Mesothelial cell of epicardium (in vitro differentiated cells): ENCODE results near the gene CDH23. TPM values are rescaled to one million over a fixed set of nuclear protein-coding genes. Genes with fewer than 3 reads are reported as not detected.
"Not testable (repeated sequence)": the region's sequence is repeated elsewhere in the genome, so short reads cannot be mapped to it uniquely, and the experiment has no call there.

ENCODE experiments used
- DNase-seq, 2 experiments: peaks; one replicate each; pipeline ENCODE4 v3.0.0; 2021; ENCODE audit warnings: low spot score in 2 of 2; ENCODE audit not compliant: unreplicated experiment in 2 of 2
- H3K27ac Mint-ChIP-seq: 2 replicates; pipeline ENCODE4 v1.8.0; 2021; ENCODE audit warnings: mixed read lengths
- H3K27me3 Mint-ChIP-seq: 2 replicates; pipeline ENCODE4 v1.8.0; 2021; ENCODE audit warnings: low read depth, mixed read lengths
- H3K36me3 Mint-ChIP-seq: 2 replicates; pipeline ENCODE4 v1.8.0; 2021; ENCODE audit warnings: mixed read lengths
- H3K4me1 Mint-ChIP-seq: 2 replicates; pipeline ENCODE4 v1.8.0; 2021; ENCODE audit warnings: mixed read lengths
- H3K4me3 Mint-ChIP-seq: 2 replicates; pipeline ENCODE4 v1.8.0; 2021; ENCODE audit warnings: mild to moderate bottlenecking, moderate library complexity, mixed read lengths
- H3K9me3 Mint-ChIP-seq: 2 replicates; pipeline ENCODE4 v1.8.0; 2021; ENCODE audit warnings: mixed read lengths
- CTCF ChIP-seq: fragments of 200-600 bp; sonication (generic); IDR thresholded peaks from one replicate; pipeline ENCODE4 v1.5.0; 2021; ENCODE audit warnings: antibody characterized with exemption; ENCODE audit not compliant: unreplicated experiment
- total RNA-seq: library from RNA; stranded (reverse); gene quantifications from 3 replicates; pipeline ENCODE4 v1.2.1, GENCODE V29; 2021

Gene CDH23
- total RNA-seq, 1 donor from 2014 or later: 2.5 TPM

GRCh38 chr10:71596127-71596526, 199.4 kb downstream of the CDH23 start:
- Mint-ChIP-seq H3K9me3 (no peaks in the 10 kb centered on the region), H3K27me3 (peaks cover 14% of the 10 kb centered on the region), H3K4me3 (no peak overlapping the region), H3K27ac (no peak overlapping the region), H3K36me3 (no peaks in the 10 kb centered on the region), H3K4me1 (peaks cover 11% of the 10 kb centered on the region)
- no peak for DNase-seq
- no peak for TF ChIP-seq CTCF

- H3K27ac Mint-ChIP-seq: no peak overlapping the region
- peaks cover 11% of the 10 kb centered on the region for H3K4me1 Mint-ChIP-seq
- H3K27me3 Mint-ChIP-seq: peaks cover 10% of the 10 kb centered on the region
- no peak for TF ChIP-seq CTCF
- H3K9me3 Mint-ChIP-seq: no peaks in the 10 kb centered on the region
- no peak for DNase-seq
- H3K36me3 Mint-ChIP-seq: no peaks in the 10 kb centered on the region
- no peak overlapping the region for H3K4me3 Mint-ChIP-seq
Observed at GRCh38 chr10:71596759-71597158, 200.0 kb downstream of the CDH23 start.

- no peak overlapping the region for H3K27ac Mint-ChIP-seq
- no peak overlapping the region for H3K4me3 Mint-ChIP-seq
- no peak for DNase-seq
- H3K36me3 Mint-ChIP-seq: no peaks in the 10 kb centered on the region
- H3K9me3 Mint-ChIP-seq: no peaks in the 10 kb centered on the region
- H3K4me1 Mint-ChIP-seq: peaks cover 15% of the 10 kb centered on the region
- TF ChIP-seq CTCF: no peak
- H3K27me3 Mint-ChIP-seq: no peaks in the 10 kb centered on the region
Observed at GRCh38 chr10:71597821-71598498, 201.2 kb downstream of the CDH23 start.

GRCh38 chr10:71598621-71599055, 201.9 kb downstream of the CDH23 start:
- Mint-ChIP-seq H3K36me3 (no peaks in the 10 kb centered on the region), H3K4me3 (no peak overlapping the region), H3K4me1 (peaks cover 19% of the 10 kb centered on the region), H3K27me3 (no peaks in the 10 kb centered on the region), H3K27ac (no peak overlapping the region), H3K9me3 (no peaks in the 10 kb centered on the region)
- TF ChIP-seq CTCF: no peak
- no peak for DNase-seq

- no peak for TF ChIP-seq CTCF
- peaks cover 22% of the 10 kb centered on the region for H3K4me1 Mint-ChIP-seq
- no peak overlapping the region for H3K4me3 Mint-ChIP-seq
- DNase-seq: no peak
- H3K36me3 Mint-ChIP-seq: no peaks in the 10 kb centered on the region
- no peaks in the 10 kb centered on the region for H3K9me3 Mint-ChIP-seq
- H3K27ac Mint-ChIP-seq: no peak overlapping the region
- no peaks in the 10 kb centered on the region for H3K27me3 Mint-ChIP-seq
Observed at GRCh38 chr10:71599518-71599917, 202.8 kb downstream of the CDH23 start.

GRCh38 chr10:71600242-71600641, 203.5 kb downstream of the CDH23 start:
- H3K4me3 Mint-ChIP-seq, H3K27me3 Mint-ChIP-seq, H3K27ac Mint-ChIP-seq, DNase-seq, H3K9me3 Mint-ChIP-seq, H3K36me3 Mint-ChIP-seq: not testable (repeated sequence)
- H3K4me1 Mint-ChIP-seq: peaks cover 27% of the 10 kb centered on the region
